OCI-LY3 (cell line): Measurements from ENCODE around the gene IFNLR1.

Source experiments
- EZH2phosphoT487 ChIP-seq: fragments of 200-600 bp; shearing (Covaris generic); IDR thresholded peaks from 2 replicates; pipeline ENCODE4 v1.6.1; 2018; ENCODE audit warnings: antibody characterized with exemption, mixed run types, low read depth
- TF ChIP-seq, protein P1 (sequence below): fragments of 200-600, 300-600 bp; sonication (generic); IDR thresholded peaks from 2 replicates; pipeline ENCODE4 v1.5.1; 2014; ENCODE audit warnings: antibody characterized with exemption, low read length, low read depth

DNA sequence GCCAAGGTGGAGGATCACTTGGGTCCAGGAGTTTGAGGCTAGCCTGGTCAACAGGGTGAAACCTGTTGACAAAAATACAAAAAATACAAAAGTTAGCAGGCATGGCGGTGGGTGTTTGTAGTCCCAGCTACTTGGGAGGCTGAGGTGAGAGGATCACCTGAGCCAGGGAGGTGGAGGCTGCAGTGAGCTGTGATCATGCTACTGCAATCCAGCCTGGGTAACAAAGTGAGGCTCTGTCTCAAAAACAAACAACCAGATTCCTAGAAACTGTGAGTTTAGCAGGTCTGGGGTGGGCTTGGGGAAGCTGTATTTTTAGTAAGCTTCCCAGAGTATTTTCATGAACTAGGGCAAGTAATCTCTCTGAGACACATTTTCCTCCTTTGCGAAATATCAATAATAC lies 70.0 kb downstream of the IFNLR1 start:
- TF ChIP-seq, protein P1, sequence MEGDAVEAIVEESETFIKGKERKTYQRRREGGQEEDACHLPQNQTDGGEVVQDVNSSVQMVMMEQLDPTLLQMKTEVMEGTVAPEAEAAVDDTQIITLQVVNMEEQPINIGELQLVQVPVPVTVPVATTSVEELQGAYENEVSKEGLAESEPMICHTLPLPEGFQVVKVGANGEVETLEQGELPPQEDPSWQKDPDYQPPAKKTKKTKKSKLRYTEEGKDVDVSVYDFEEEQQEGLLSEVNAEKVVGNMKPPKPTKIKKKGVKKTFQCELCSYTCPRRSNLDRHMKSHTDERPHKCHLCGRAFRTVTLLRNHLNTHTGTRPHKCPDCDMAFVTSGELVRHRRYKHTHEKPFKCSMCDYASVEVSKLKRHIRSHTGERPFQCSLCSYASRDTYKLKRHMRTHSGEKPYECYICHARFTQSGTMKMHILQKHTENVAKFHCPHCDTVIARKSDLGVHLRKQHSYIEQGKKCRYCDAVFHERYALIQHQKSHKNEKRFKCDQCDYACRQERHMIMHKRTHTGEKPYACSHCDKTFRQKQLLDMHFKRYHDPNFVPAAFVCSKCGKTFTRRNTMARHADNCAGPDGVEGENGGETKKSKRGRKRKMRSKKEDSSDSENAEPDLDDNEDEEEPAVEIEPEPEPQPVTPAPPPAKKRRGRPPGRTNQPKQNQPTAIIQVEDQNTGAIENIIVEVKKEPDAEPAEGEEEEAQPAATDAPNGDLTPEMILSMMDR, result no peak
- no peak for TF ChIP-seq EZH2phosphoT487
